HG03442 (cell line): ENCODE results near the gene NAA15.
"Not testable (repeated sequence)": the region's sequence is repeated elsewhere in the genome, so short reads cannot be mapped to it uniquely, and the experiment has no call there.

Experiments
- ATAC-seq: cut with Tn5 transposase; IDR thresholded peaks from one replicate; pipeline ENCODE4 v1.9.1; 2021; ENCODE audit warnings: mild to moderate bottlenecking, moderate library complexity; ENCODE audit not compliant: unreplicated experiment

Gene NAA15

DNA sequence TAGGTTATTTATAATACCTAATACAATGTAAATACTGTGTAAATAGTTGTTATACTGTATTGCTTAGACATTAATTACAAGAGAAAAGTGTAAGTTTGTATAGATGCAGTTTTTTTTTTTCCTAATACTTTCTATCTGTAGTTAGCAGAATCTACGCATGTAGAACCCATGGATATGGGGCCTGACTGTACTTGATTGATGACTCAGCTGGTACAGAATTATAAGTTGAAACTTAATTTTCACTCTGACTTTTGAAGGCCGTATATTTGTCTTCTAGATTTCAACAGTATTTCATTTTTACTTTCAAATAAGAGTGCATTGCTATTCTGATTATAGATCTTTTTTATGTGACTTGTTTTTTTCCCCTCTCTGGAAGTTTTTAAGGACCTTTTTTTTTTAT, 31.7 kb downstream of the NAA15 start:
- ATAC-seq: no peak

DNA sequence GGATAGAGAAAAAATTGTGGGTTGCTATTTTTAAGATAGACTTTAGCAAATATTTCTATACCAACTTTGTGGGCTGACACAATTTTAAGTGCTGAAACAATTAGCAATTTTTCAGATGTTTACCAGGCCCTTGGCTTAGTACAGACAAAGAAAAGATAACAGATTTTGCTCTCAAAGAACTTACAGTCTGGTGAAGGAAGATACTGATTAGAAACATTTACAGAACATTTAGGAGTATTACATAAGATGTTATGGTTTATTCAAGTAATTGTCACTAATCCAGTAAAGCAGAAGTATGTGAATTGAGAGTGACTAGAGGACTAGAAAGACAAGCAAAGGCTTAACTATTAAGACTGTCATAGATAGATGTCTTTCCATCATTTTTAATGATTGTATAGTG, 36.3 kb downstream of the NAA15 start:
- ATAC-seq: no peak

DNA sequence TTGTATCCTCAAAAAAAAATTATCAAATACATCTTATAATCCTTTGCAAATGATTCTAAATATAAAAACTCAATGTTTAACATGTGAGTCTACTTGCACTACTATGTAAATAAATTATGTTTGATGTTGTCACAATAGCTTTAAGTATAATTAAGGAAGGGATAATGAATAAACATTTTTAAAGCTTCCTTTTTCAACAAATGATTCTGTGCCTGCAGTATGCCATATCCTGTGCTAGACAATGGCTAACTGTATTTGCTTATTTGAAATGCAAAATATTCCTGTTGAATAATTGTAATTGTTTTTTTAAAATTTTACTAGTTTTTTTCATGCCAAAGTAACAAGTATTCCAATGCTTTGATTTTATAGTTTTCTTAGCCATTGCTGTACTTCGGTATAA, 60.0 kb downstream of the NAA15 start:
- no peak for ATAC-seq

DNA sequence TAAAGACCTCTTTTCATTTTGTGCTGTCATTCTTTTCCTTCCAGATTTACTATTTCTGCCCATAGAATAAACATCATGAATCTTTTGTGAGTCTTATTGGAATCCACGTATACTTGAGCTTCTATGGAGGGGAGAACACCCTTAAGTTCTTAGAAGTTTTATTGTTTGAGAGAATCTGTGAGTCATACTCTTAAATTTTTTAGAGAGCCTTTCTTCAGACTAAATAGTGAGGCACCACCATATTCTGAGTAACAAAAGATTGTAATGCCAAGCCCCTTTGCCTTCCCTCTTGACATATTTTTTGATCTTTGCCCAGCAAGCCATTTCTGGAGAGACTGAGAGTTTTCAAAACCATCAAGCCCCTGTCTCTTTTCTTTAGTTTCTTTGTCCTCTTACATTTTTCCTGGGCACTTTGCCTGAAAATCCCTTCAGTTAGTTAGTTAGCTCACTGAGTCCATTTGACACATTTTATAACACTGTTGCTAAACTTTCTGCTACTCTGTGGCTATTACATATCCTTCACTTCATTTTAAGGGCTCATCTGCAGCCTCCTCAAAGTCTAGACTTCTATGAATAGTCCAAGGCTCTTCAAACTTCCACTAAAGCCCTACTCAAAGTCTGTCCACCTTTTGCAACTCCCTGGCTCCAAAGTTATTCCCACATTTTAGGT, 66.3 kb downstream of the NAA15 start:
- no peak for ATAC-seq

DNA sequence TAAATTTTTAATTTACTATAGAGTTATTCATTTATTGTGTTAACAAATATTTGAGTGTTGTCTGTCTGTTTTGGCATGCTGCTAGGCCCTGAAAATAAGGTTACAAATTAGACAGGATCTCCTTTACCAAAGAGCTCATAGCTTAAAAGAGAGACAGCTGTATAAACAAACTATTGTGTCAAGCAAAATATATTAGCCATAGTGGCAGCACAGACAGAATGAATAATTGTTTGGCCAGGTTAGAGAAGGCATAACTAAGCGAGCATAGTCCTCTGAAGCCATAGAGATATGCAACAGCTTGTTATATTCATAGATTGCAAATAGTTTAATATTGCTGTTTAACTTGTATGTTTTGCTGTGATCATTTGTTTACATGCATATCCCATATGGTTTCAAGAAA, 67.7 kb downstream of the NAA15 start:
- no peak for ATAC-seq

DNA sequence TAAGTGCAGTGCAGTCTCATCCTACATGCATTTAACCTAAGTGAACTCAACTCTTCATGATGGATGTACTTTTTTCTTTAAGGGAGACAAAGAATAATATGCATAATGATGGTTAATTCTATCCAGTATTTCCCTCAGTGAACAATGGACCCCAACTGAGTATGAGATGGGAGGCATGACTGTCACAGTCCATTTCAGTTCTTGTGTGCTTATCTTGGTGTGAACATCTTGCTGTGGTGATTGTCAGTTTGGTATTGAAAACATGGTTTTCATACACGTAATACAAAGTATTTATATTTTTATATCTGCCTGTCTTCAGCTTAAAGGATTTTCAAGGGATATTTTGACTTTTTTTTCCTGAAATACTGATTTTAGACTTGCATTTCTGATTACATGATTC, 72.9 kb downstream of the NAA15 start:
- no peak for ATAC-seq

DNA sequence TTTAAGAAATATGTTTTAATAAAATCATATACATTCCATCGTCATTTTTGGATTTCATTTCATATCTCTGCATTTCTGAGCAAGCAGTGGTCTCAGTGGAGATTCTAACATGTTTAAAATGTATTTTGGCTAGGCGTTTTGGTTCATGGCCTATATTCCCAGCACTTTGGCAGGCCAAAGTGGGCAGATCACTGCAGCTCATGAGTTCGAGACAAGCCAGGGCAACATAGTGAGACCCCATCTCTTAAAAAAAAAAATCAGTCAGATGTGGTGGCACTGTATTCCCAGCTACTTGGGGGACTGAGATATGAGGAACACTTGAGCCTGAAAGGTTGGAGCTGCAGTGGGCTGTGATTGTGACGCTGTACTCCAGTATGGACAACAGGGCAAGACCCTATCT, 85.1 kb downstream of the NAA15 start:
- no peak for ATAC-seq

DNA sequence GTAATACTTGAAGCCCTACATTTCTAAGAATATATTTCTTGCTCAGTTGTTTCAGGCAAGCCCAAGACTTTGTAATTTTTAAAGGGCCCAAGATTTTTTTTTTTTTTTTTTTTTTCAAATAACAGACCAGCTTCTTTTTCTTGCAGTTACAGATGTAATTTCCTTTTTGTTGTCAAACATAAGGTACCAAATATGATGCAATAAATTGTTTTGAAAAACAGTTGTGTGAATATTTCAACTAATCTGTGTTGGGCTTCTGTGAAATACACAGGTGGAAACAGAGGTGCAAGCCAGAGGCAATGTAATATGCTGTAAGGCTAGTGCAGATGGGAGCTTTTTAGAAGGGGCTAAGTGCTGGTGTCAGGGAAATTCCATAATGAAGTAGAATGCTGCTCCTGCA, 87.8 kb downstream of the NAA15 start:
- ATAC-seq: no peak

DNA sequence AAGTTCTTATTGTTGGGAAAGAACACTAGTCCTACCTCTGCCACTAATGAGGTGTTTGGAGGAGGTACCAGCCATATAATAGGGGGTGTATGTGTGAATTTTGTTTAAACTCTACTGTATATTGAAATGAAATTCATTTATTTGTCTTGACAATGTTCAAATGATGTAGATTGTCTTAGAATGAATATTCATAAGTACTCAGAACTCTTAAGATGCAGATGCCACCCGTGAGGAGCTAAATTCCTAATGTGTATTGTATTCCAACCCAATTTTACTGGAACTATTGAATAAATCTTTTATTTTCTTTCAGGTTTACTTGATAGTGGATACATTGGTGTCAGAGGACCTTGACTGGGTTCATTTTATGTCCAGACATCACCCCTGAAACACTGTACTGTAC, 88.7 kb downstream of the NAA15 start:
- ATAC-seq: no peak

DNA sequence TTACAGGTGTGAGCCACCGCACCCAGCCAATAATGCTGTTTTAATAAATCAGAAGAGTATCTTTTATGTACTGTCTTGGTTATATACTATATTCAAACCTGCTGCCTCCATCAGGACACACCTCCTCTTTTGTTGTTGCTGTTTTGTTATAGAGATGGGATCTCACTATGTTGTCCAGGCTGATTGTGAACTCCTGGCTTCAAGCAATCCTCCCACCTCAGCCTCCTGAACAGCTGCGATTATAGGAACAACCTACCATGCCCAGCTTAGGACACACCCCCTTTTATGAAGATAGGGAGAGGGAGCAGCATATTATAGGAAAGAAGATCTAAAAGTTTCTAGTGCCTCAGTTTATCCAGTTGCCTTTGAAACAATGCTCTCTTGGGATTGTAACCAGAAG, 90.4 kb downstream of the NAA15 start:
- no peak for ATAC-seq

DNA sequence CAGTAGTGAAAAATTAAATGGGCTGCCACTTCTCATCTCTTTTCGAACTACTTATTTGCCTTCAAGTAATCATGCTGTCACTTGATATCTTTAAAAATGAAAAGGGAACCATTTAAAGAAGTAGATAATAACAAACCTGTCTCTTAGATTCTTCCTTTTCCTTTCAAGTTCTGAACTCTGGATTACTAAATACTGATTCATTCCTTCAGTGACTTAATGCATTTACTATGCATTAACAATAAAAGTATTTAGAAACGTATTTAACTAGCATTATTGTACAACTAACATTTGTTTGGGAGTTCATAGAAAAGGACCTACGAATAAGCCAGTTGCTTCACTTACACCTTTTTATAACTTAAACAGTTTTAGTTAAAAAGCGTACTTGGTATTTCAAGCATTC, 91.5 kb downstream of the NAA15 start:
- no peak for ATAC-seq

DNA sequence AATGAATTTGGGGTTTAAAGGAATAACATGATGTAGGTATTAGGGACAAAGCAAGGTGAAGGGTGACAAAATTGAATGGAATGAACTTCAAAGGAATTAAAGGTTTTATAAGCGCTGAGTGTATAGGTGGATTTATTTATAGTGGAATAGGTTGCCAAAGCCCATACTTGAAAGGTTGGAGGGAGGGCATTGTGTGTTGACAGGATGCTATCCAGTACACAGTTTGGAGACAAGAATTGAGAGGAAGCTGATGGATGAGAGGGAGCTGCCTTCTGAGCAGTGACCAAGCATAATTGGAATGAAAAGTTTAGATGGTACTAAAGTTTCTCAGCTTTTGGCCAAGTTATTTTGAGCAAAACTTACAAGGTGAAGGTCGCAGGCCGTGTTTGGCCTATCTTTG, 100.1 kb downstream of the NAA15 start:
- no peak for ATAC-seq

DNA sequence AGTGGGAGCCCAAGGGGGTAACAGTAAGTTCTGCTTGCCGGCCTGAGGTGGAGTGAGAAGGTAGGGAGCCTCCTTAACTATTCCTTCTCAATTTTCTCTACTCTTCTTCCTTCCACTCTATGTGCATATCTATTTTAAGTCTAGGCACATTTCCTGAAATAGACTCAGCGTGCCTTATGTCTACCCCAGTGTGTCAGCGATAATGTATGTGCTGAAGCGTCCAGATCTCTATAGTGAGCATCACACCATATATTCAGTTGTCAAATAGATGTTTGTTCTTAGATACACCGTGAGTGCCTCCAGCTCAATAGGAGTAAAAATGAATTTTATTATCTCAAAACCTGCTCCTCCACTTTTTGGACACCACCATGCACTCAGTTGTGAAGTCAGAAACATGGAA, 101.1 kb downstream of the NAA15 start:
- no peak for ATAC-seq

DNA sequence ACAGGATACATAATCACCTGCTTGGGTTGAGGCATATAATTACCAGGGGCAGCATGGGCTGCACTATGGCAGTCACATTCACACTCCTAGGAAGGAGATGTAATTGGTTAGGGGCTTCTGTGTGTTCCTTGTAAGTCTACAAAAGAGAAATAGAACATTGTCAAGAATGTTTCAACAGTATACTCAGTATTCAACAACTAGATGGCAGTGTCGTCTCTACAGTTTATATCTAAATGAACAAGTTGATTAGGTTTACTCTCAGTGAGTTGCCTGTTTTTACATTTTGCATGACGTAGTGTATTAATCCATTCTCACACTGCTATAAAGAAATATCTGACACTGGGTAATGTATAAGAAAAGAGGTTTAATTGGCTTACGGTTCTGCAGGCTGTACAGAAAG, 102.2 kb downstream of the NAA15 start:
- ATAC-seq: no peak

DNA sequence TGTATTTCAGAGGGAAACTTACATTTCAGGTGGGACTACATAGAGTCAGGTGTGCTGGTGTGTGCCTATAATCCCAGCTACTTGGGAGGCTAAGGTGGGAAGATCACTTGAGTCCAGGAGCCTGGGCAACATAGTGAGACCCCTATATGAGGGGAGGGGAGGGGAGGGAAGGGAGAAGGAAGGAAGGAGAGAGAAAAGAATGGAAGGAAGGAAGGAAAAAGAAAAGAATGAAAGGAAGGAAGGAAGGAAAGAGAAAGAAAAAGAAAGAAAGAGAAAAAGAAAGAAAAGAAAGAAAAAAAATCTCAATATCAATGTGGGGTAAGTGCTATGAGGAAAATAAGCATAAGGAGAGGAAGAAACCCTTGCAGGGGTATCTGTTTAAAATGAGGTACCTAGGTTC, 109.0 kb downstream of the NAA15 start:
- ATAC-seq: no peak

DNA sequence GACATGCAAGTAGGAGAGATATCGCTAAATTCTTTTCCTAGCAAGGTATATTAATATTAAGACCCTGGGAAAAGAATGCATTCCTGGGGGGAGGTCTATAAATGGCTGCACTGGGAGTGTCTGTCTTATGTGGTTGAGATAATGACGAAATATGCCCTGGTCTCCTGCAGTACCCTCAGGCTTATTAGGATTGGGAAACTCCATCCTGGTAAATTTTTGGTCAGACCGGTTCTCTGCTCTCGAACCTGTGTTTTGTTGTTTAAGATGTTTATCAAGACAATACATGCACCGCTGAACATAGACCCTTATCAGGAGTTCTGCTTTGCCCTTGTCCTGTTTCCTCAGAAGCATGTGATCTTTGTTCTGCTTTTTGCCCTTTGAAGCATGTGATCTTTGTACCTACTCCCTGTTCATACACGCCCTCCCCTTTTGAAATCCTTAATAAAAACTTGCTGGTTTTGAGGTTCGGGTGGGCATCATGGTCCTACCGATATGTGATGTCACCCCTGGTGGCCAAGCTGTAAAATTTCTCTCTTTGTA, 113.4 kb downstream of the NAA15 start:
- ATAC-seq: not testable (repeated sequence)

DNA sequence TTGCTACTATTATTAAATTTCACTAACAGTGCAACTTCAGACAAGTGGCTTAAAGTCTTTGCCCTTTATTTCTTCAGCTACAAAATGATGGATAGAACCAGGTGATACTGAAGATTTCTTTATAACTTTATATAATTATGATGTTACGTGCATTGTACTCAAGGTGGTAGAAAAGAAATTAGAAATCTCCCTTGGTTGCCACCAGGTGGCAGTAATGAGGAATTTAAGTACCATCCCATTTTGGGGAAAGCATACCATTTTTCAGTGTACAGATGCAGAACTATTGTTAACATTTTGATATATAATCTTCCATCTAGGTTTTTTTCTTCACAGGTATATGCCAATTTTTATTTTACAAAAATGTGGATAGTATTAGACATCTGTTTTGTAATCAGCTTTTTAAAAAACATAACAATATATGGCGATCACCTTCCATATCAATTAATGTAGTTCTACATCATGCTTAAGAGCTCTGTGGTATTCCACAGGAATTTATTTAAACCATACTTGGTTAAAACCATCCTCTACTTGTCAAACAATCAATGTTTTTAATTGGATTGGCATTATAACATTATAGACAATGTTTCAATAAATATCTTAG, 114.9 kb downstream of the NAA15 start:
- no peak for ATAC-seq

DNA sequence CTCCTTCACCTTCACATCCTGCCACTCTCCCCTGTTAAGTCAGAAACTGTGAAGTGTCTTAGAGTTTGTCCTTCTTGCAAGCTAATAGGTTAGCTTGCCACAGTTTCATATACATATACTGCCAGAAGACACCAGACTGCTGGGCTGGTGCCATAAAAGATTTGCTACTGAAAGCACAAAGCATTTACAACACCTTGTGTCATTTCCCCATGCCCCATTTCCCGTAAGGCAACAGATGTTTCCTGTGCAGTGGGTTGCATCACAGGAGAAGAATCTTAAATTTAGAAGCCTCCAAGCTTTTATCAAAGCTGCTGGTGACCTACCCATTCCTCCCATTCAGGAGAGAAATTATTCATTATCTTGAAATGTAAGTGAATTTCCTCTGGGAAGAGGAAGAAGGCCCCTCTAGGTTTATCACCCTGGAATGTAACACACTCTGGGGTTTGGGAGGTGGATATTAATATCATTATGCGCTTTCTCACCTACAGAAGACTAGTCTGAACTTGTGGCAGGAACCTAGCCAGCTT, 118.1 kb downstream of the NAA15 start:
- no peak for ATAC-seq

DNA sequence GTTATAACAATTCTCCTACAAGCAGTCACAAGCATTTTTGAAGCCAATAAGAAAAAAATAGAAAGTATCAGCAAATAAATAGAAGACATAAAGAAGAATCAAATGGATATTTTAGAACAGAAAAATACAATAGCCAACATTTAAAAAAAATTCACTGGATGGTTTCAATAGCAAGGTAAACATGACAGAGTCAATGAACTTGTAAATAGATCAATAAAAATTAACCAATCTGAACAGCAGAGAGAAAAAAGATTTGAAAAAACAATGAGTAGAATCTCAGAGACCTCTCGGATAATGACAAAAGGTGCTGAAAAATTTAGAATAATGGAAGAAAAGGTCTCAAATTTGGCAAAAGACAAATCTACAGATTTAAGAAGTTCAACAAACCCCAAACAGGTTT, 119.3 kb downstream of the NAA15 start:
- no peak for ATAC-seq

DNA sequence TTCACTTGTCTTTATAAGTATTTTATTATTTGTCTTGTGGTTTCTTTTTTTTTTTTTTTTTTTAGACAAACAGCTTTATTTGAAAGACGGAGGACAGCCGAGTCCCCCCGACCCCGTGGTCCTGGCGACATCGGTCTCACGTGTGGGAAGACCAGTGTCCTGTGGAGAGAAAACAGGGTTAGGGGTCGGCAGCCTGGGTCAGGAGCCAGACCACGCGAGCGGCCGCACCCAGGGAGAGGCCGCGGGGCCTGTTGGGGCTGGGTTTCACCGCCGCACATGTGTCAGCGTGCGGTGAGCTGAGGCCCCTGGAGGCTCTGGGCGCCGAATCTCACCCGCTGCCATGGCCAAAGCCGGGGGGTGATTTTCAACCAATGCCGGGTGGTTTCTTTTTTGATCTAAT, 134.8 kb downstream of the NAA15 start:
- ATAC-seq: no peak

DNA sequence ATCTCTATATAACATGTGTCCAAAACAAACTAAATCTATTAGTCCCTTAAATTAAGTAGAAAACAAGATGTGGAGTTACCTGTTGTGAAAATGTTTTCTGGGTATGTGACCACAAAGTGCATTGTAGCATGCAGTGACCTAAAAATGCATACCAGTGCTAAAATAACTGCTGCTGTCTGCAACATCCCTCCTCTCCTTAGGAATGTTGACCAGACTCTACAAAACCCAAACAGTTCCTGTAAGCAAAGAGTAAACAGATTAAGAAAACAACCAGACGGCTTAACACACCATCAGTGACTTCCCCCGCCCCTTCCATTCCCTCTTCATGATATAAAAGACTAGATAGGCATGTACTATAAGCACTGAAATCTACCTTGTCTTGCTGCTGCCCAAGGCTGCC, 136.8 kb downstream of the NAA15 start:
- ATAC-seq: no peak

DNA sequence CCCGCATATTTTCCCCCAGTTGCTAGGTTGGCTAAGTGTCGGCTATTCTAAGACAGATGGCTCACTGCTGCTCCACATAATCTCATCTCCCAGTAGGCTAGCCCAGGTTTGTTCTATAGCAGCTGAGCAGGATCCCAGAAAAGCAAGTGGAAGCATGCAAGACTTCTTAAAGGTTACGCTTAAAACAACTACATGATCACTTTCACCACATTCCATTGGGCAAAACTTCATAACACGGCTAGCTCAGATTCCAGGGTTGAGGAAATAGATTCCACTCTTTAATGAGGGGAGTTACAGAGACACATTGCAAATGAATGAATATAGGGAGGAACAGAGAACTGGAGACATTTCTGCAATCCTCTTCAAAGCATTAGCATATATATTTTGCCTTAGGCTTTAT, 139.7 kb downstream of the NAA15 start:
- ATAC-seq: no peak

DNA sequence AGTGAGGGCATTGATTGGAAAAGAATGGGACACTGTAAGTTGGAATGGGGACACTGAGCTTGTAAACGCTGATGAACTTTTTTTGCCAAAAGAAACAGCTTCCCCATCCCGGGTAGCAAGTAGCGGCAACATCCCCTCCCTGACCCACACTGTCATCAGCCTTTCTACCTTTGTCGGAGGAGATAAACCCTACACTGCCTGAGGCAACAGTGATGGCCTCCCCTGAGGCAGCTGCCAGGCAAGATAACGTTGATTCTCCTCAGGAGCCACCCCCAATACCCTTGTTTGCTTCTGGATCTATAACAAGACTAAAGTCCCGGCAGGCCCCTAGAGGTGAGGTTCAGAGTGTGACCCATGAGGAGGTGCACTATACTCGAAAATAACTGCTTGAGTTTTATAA, 142.4 kb downstream of the NAA15 start:
- no peak for ATAC-seq
